HG03378 (cell line): ENCODE measurements around the gene CERS6.

Source experiments
- ATAC-seq: cut with Tn5 transposase; IDR thresholded peaks from one replicate; pipeline ENCODE4 v1.9.1; 2021; ENCODE audit warnings: mild to moderate bottlenecking, moderate library complexity; ENCODE audit not compliant: unreplicated experiment

Gene CERS6

GRCh38 chr2:168565112-168565511 lies 109.0 kb downstream of the CERS6 start:
- no peak for ATAC-seq

- no peak for ATAC-seq
Observed at GRCh38 chr2:168565512-168565911, 109.4 kb downstream of the CERS6 start.

DNA sequence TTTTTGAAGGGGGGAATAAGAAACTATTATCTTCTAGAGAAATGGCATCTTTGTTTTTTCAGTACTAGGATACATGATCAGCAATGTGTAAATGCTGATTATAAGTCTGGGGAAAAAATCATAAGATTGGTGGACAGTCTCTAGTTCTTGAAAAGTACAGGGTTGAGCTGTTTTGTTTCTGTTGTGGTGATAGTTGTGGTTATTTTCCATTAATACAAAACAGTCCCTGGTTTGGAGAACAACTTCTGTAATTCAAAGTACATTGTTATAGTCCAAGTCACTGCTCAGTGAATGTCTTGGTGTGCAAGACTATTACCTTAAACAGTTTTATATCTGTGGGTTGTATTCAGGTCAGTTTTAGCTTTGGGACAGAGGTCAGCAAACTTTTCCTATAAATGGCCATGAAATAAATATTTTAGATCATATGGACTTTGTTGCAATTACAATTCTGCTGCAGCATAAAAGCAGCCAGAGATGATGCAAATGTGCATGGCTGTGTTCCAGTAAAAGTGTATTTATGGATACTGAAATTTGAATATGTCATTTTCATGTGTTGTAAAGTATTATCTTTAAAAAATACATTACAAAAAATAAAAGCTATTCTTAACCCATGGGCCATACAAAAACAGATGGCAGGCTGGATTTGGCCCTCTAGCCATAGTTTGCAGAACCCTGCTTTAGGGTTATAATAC lies 111.0 kb downstream of the CERS6 start:
- ATAC-seq, result peak; percentile 56

GRCh38 chr2:168567836-168568235 lies 111.8 kb downstream of the CERS6 start:
- ATAC-seq, result no peak

- ATAC-seq, result no peak
Observed at GRCh38 chr2:168568476-168569267, 112.6 kb downstream of the CERS6 start.

GRCh38 chr2:168571061-168571460 lies 115.0 kb downstream of the CERS6 start:
- ATAC-seq, result no peak

DNA sequence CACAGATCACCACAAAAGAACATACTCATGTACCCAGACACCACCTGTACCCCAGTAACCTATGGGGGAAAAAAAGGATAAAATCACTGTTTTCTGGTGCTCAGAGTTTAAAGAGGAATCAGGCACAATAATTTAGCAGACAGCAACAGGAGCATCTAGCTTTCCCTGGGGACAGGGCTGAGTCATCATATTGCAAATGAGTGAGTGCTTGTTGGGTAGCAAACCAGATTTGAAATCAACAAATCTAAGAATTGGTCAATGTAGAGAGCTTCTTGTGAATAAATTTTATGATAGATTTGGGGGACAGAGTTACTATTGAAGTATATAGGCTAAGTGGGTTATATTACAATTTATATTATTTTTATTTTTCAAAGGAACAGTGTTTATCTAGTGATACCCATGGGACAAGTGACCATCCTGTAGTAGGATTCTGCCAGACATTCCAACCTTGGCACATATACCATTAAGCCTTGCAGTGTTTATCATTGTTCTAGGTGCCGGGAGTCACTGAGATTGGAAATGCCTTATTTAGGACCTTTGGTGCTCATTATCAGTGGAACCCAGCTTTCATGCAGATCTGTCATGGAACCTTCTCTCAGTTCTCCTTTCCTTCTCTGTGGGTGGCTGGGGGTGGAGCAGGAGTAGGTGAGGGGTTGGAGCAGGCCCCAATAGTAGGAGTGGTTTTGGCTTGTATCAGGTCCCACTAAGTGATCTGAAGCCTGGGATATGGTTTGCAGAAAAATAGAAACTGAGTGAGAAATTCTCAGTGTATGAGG lies 117.2 kb downstream of the CERS6 start:
- no peak for ATAC-seq

- ATAC-seq, result no peak
Observed at GRCh38 chr2:168574856-168575630, 119.0 kb downstream of the CERS6 start.

- no peak for ATAC-seq
Observed at GRCh38 chr2:168577885-168578284, 121.8 kb downstream of the CERS6 start.

DNA sequence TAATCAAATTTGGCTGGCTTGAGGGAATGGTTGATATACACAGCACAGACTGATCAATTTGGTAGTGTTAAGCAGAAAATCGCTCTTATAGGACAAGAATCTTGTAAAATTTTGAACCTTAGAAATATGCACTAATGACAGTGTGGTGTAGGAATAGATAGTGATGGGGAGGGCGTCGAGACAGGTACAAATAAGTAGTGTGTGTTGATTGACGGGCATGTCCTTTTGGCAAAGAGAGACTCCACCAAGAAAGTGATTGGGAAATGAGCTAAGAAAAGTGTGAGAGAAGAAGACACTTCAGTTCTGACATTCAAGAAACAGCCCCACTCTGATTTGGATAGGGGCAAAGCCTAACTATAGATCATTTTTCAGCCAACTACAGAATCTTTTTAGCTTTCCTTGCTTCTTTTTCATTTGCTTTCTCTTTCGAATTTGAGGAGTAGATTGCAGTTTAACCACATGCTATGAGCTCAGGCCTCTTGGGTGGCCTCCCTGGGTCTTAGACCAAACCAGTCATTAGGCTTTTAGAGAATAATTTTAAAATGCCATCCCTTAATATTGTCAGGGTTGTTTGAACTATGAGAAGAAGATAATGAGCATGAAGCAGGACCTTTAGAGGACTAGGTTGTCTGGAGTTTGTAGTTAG lies 127.1 kb downstream of the CERS6 start:
- no peak for ATAC-seq

- no peak for ATAC-seq
Observed at GRCh38 chr2:168583710-168584521, 127.8 kb downstream of the CERS6 start.

GRCh38 chr2:168584911-168585310 lies 128.8 kb downstream of the CERS6 start:
- no peak for ATAC-seq

- ATAC-seq, result no peak
Observed at GRCh38 chr2:168585700-168586099, 129.6 kb downstream of the CERS6 start.

DNA sequence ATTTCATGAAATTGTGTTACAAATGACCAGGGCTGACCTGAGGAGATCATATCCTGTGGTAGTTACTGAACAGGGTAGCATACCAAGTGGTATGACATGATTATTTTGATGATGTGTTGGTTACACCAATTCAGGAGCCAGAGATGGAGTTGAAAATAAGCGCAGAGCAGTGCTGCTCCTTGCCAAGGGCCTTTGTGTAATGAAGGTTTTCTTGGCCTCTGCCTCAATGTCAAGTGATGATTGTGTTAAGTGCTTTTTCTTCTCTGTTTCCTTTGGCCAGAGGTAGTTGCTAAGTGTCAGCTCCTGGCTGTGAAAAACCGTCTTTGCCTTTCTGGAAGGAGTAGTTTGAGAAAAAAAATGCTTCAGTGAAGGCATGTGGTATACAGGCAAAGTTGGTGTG lies 131.2 kb downstream of the CERS6 start:
- ATAC-seq, result no peak

GRCh38 chr2:168589236-168590211 lies 133.5 kb downstream of the CERS6 start:
- no peak for ATAC-seq

- ATAC-seq, result no peak
Observed at GRCh38 chr2:168592181-168592831, 136.2 kb downstream of the CERS6 start.

- ATAC-seq, result peak; percentile 38
Observed at GRCh38 chr2:168593713-168594112, 137.6 kb downstream of the CERS6 start.

- peak; percentile 77 for ATAC-seq
Observed at GRCh38 chr2:168594778-168595177, 138.7 kb downstream of the CERS6 start.
